ENCODE data around the gene PRDX5. TPM values are rescaled to one million over a fixed set of nuclear protein-coding genes. Genes with fewer than 3 reads are reported as not detected.

PRDX5 gene
- total and polyA plus RNA-seq, 10 of the 15 experiments (the other 5 are each of a cell fraction or from before 2014, with no cell fraction given): 95.7 to 406 (median 240) TPM

- H2AFZ ChIP-seq (ENCODE audit: control insufficient read depth, low read depth, low read length): no peak overlapping the region
- no peak for FAIRE-seq
- BruUV-seq (replicated peaks): no TSS peak
- H3K36me3 ChIP-seq (ENCODE audit: control insufficient read depth in 2 of 2, insufficient read depth in 2 of 2, low read length in 1 of 2): peaks cover 0 to 2% of the 10 kb centered on the region in 2 experiments; a peak in 2 of 4 replicates
- H4K20me1 ChIP-seq (ENCODE audit: control insufficient read depth, insufficient read depth): no peaks in the 10 kb centered on the region
- in situ Hi-C loops (cut with MboI) (no loop called here), intact Hi-C loops (cut with micrococcal nuclease; ENCODE audit: unreplicated experiment) (no loop called here)
- no peak overlapping the region for H3K9ac ChIP-seq (ENCODE audit: control insufficient read depth, insufficient read depth, low read length)
- ATAC-seq: no peak
- H3K27ac ChIP-seq (ENCODE audit: control insufficient read depth, insufficient read depth): no peak overlapping the region
- ChIA-PET POLR2A (no interaction called here), CTCF (interaction anchor here (0.7 to 5.5 kb wide), 4 partner anchors 16 to 82 kb away, joined by 3 to 46 read pairs (median 4); partner anchors contain the start of genes CATSPERZ and ESRRA), RAD21 (ENCODE audit: unreplicated experiment) (no interaction called here), SMC1A (ENCODE audit: uncharacterized antibody, unreplicated experiment) (interaction anchor here (1.1 to 1.4 kb wide), 2 partner anchors 15 to 81 kb away, joined by 3 read pairs; no protein-coding TSS in a partner anchor)
- H3K79me2 ChIP-seq (ENCODE audit: control insufficient read depth, insufficient read depth, low read length): peaks cover 15% of the 10 kb centered on the region
- 86% methylated on average over 9 of the region's 9 CpGs for WGBS (ENCODE audit: insufficient coverage, insufficient replicate concordance, low lambda C conversion rate, missing lambda C conversion rate)
- DNase-seq (ENCODE audit: low read depth, low spot score): no peak
- H3K4me3 ChIP-seq: no peak overlapping the region
- TF ChIP-seq ZSCAN29 (IDR thresholded peaks at IDR 0.05) (no peak), RAD51 (IDR thresholded peaks at IDR 0.05) (no peak), TCF7 (IDR thresholded peaks at IDR 0.05; ENCODE audit: borderline replicate concordance) (no peak), BMI1 (IDR thresholded peaks at IDR 0.05; ENCODE audit: borderline replicate concordance) (no peak), RFX5 (IDR thresholded peaks at IDR 0.05; ENCODE audit: low read depth, low read length) (no peak), E2F4 (IDR thresholded peaks at IDR 0.05; ENCODE audit: low read depth, low read length) (no peak)
- H3K27me3 ChIP-seq (replicated peaks in 1 of 2; ENCODE audit: control insufficient read depth in 2 of 2, insufficient read depth in 2 of 2, low read length in 1 of 2): no peaks in the 10 kb centered on the region; a peak in 2 of 4 replicates
- peak overlapping the region; percentile 99 for H3K4me2 ChIP-seq (ENCODE audit: control insufficient read depth, insufficient read depth)
- no peaks in the 10 kb centered on the region for H3K9me3 ChIP-seq (replicated peaks; ENCODE audit: control insufficient read depth, insufficient read depth, low read length)
- peaks cover 7% of the 10 kb centered on the region for H3K4me1 ChIP-seq (ENCODE audit: control insufficient read depth, insufficient read depth, low read length)
These were observed 31.1 kb upstream of the PRDX5 start for GRCh38 chr11:64286801-64287159.

Data from GM12878 (cell line).